GM12878 (cell line): Measurements from ENCODE around the gene PTTG1. TPM values are rescaled to one million over a fixed set of nuclear protein-coding genes. Genes with fewer than 3 reads are reported as not detected.

Experiments
- ATAC-seq: fragments of 200-7000 bp; cut with Tn5 transposase; 3 replicates; pipeline ENCODE4 v1.9.1; 2020; ENCODE audit warnings: mild to moderate bottlenecking, moderate library complexity
- BruUV-seq: library from RNA; stranded (reverse); fragments of 400-500 nt; replicated peaks from 2 replicates; lab custom pipeline; 2021; lab: Mats Ljungman, UMichigan
- CTCF ChIA-PET: fragments of 300-600 bp; sonication (Branson Sonifier 250); formaldehyde crosslinking; extraction: SDS; loops from one replicate; lab custom pipeline; 2021; ENCODE audit warnings: inconsistent platforms; lab: Yijun Ruan, JAX
- POLR2A ChIA-PET: fragments of 350-600 bp; formaldehyde crosslinking; extraction: SDS; loops from one replicate; lab custom pipeline; 2021; ENCODE audit warnings: inconsistent platforms; lab: Charles Lee
- RAD21 ChIA-PET: fragments of 300-600 bp; sonication (Branson Sonifier 250); formaldehyde crosslinking; loops from one replicate; lab custom pipeline; 2023; ENCODE audit warnings: antibody characterized with exemption; ENCODE audit not compliant: unreplicated experiment; lab: Charles Lee
- SMC1A ChIA-PET: fragments of 300-600 bp; sonication (Branson Sonifier 250); formaldehyde crosslinking; loops from one replicate; lab custom pipeline; 2023; ENCODE audit not compliant: unreplicated experiment, uncharacterized antibody; lab: Charles Lee
- DNase-seq: peaks from one replicate; pipeline ENCODE4 v3.0.0-alpha.2; 2011; ENCODE audit warnings: low read depth, low spot score
- FAIRE-seq: peaks from 3 replicates; lab custom pipeline; 2011; peaks lifted over from hg19 to GRCh38; lab: Jason Lieb, UNC
- H2AFZ ChIP-seq: 2 replicates; pipeline ENCODE4 v1.6.0; 2011; ENCODE audit warnings: low read depth, low read length, control low read depth; ENCODE audit not compliant: control insufficient read depth
- H3K27ac ChIP-seq: 2 replicates; pipeline ENCODE4 v1.5.1; 2011; ENCODE audit warnings: control low read depth; ENCODE audit not compliant: control insufficient read depth, insufficient read depth
- H3K27me3 ChIP-seq, 2 experiments: replicated peaks in 1 of 2; 2 replicates each; pipeline versions ENCODE4 v1.6.0 to v1.6.1; 2011; ENCODE audit warnings: low read length in 1 of 2; ENCODE audit not compliant: control insufficient read depth in 2 of 2, insufficient read depth in 2 of 2
- H3K36me3 ChIP-seq, 2 experiments: 2 replicates each; pipeline ENCODE4 v1.5.1; 2011; ENCODE audit warnings: low read length in 1 of 2; ENCODE audit not compliant: control insufficient read depth in 2 of 2, insufficient read depth in 2 of 2
- H3K4me1 ChIP-seq: 2 replicates; pipeline ENCODE4 v1.6.1; 2011; ENCODE audit warnings: mild to moderate bottlenecking, low read length, moderate library complexity, mixed read lengths; ENCODE audit not compliant: control insufficient read depth, insufficient read depth
- H3K4me2 ChIP-seq: 2 replicates; pipeline ENCODE4 v1.6.0; 2011; ENCODE audit warnings: control low read depth; ENCODE audit not compliant: control insufficient read depth, insufficient read depth
- H3K4me3 ChIP-seq: fragments of 200-600 bp; sonication (generic); 2 replicates; pipeline ENCODE4 v1.5.1; 2016
- H3K79me2 ChIP-seq: 2 replicates; pipeline ENCODE4 v1.6.0; 2011; ENCODE audit warnings: low read length; ENCODE audit not compliant: control insufficient read depth, insufficient read depth
- H3K9ac ChIP-seq: 2 replicates; pipeline ENCODE4 v1.8.0; 2011; ENCODE audit warnings: low read length, control low read depth, mixed read lengths; ENCODE audit not compliant: control insufficient read depth, insufficient read depth
- H3K9me3 ChIP-seq: replicated peaks from 3 replicates; pipeline ENCODE4 v1.5.1; 2011; ENCODE audit warnings: mild to moderate bottlenecking, low read length; ENCODE audit not compliant: control insufficient read depth, insufficient read depth
- H4K20me1 ChIP-seq: 2 replicates; pipeline ENCODE4 v1.6.0; 2011; ENCODE audit not compliant: control insufficient read depth, insufficient read depth
- BACH1 ChIP-seq: fragments of 450-650 bp; IDR thresholded peaks from 2 replicates; pipeline ENCODE4 v1.6.1; 2017; ENCODE audit warnings: mild to moderate bottlenecking, borderline replicate concordance
- CBX5 ChIP-seq: sonication (generic); IDR thresholded peaks from 2 replicates; pipeline ENCODE4 v1.6.1; 2016; ENCODE audit warnings: low read depth, moderate library complexity, mild to moderate bottlenecking, inconsistent platforms
- CHD4 ChIP-seq: fragments of 200-600 bp; sonication (generic); IDR thresholded peaks from 2 replicates; pipeline ENCODE4 v1.6.1; 2016; ENCODE audit warnings: mild to moderate bottlenecking
- FOS ChIP-seq: IDR thresholded peaks from 3 replicates; pipeline ENCODE4 v1.6.1; 2011; ENCODE audit warnings: borderline replicate concordance; ENCODE audit not compliant: insufficient read length; ENCODE audit errors: extremely low read depth
- GABPA ChIP-seq: IDR thresholded peaks from 2 replicates; pipeline ENCODE4 v1.6.1; 2014; ENCODE audit warnings: antibody characterized with exemption, low read depth, mild to moderate bottlenecking, inconsistent platforms
- MYB ChIP-seq: fragments of 150-350 bp; IDR thresholded peaks from 2 replicates; pipeline ENCODE4 v1.6.1; 2014; ENCODE audit warnings: mild to moderate bottlenecking, low read depth, low read length, borderline replicate concordance
- MYC ChIP-seq: IDR thresholded peaks from 2 replicates; pipeline ENCODE4 v1.6.1; 2011; ENCODE audit warnings: mild to moderate bottlenecking, low read length, moderate library complexity, inconsistent platforms; ENCODE audit not compliant: insufficient read depth, insufficient replicate concordance, insufficient read length, severe bottlenecking
- NBN ChIP-seq: fragments of 450-650 bp; IDR thresholded peaks from 2 replicates; pipeline ENCODE4 v1.6.1; 2016
- NFYB ChIP-seq: IDR thresholded peaks from 2 replicates; pipeline ENCODE4 v1.6.1; 2011; ENCODE audit warnings: low read depth, mild to moderate bottlenecking, low read length, improper control_type of control experiment, moderate library complexity; ENCODE audit not compliant: insufficient read depth
- POLR2AphosphoS2 ChIP-seq: IDR thresholded peaks from 2 replicates; pipeline ENCODE4 v1.6.1; 2011; ENCODE audit warnings: low read depth, mild to moderate bottlenecking, low read length, improper control_type of control experiment, moderate library complexity
- POLR2AphosphoS5 ChIP-seq: IDR thresholded peaks from 2 replicates; pipeline ENCODE4 v1.6.1; 2011; ENCODE audit warnings: mild to moderate bottlenecking, low read length, inconsistent platforms
- RAD51 ChIP-seq: fragments of 450-650 bp; IDR thresholded peaks from 2 replicates; pipeline ENCODE4 v1.6.1; 2016; ENCODE audit warnings: moderate library complexity, mild to moderate bottlenecking, inconsistent platforms
- RBBP5 ChIP-seq: fragments of 200-600 bp; sonication (generic); conservative IDR thresholded peaks from 2 replicates; pipeline ENCODE4 v1.6.1; 2016
- RUNX3 ChIP-seq: IDR thresholded peaks from 2 replicates; pipeline ENCODE4 v1.6.1; 2012; ENCODE audit warnings: low read length, inconsistent platforms
- SIX5 ChIP-seq: IDR thresholded peaks from 2 replicates; pipeline ENCODE4 v1.6.1; 2011; ENCODE audit warnings: mild to moderate bottlenecking, low read depth, low read length, moderate library complexity; ENCODE audit not compliant: severe bottlenecking
- SMAD5 ChIP-seq: IDR thresholded peaks from 2 replicates; pipeline ENCODE4 v1.6.1; 2016; ENCODE audit warnings: antibody characterized with exemption, low read depth
- SP1 ChIP-seq: IDR thresholded peaks from one replicate; pipeline ENCODE4 v1.6.1; 2011; ENCODE audit warnings: low read depth, low read length
- STAT1 ChIP-seq: fragments of 450-650 bp; conservative IDR thresholded peaks from 2 replicates; pipeline ENCODE4 v1.6.1; 2014; ENCODE audit warnings: antibody characterized with exemption, mild to moderate bottlenecking
- TCF7 ChIP-seq: IDR thresholded peaks from 2 replicates; pipeline ENCODE4 v1.6.1; 2014; ENCODE audit warnings: antibody characterized with exemption, borderline replicate concordance
- YY1 ChIP-seq: IDR thresholded peaks from 2 replicates; pipeline ENCODE4 v1.6.1; 2011; ENCODE audit warnings: low read depth, mild to moderate bottlenecking, low read length
- ZNF217 ChIP-seq: fragments of 450-650 bp; IDR thresholded peaks from 2 replicates; pipeline ENCODE4 v1.6.1; 2017; ENCODE audit warnings: antibody characterized with exemption, mild to moderate bottlenecking
- ZNF274 ChIP-seq: IDR thresholded peaks from one replicate; pipeline ENCODE4 v1.8.0; 2011; ENCODE audit not compliant: insufficient read length, insufficient read depth
- WGBS: methylation state at CpG from one replicate; pipeline ENCODE4 v1.1.6; 2016; ENCODE audit warnings: low lambda C conversion rate; ENCODE audit not compliant: insufficient replicate concordance, insufficient coverage; ENCODE audit errors: missing lambda C conversion rate; 5-methylcytosine and 5-hydroxymethylcytosine counted together
- in situ Hi-C: fragments of 300-500 bp; cut with MboI; formaldehyde crosslinking; loops from 9 replicates; pipeline ENCODE4 v1.14.3; 2018; ENCODE audit warnings: mixed read lengths
- intact Hi-C: fragments of 100-400 bp; cut with micrococcal nuclease; formaldehyde crosslinking; loops from one replicate; pipeline ENCODE4 v1.14.2; 2022; ENCODE audit not compliant: unreplicated experiment
- polyA plus RNA-seq, 11 experiments: library from polyadenylated mRNA; depleted of rRNA in 4 of 11; unstranded in 6 of 11; stranded (reverse) in 5 of 11; fragments of >200 nt; fragmentation: Nextera tagmentation in 4 of 11; fragmentation: Illumina TruSeq in 1 of 11; extraction: Ambion mirVana in 4 of 11; extraction: Trizol in 1 of 11; gene quantifications; 1 replicate in 1 of 11; 2 replicates in 10 of 11; pipeline versions ENCODE4 v1.2.1 to v1.2.3, GENCODE V29; 2011 to 2016; ENCODE audit warnings: inconsistent platforms in 2 of 11, missing spikeins in 2 of 11, low read depth in 1 of 11
- total RNA-seq, 4 experiments: library from RNA; depleted of rRNA in 3 of 4; stranded (reverse); fragments of >200 nt in 3 of 4; fragmentation: Illumina TruSeq in 1 of 4; extraction: Trizol in 1 of 4; gene quantifications; 2 replicates each; pipeline versions ENCODE4 v1.2.1 to v1.2.3, GENCODE V29; 2013 to 2021
- TF ChIP-seq, protein P1 (sequence below): IDR thresholded peaks from 2 replicates; pipeline ENCODE4 v1.6.1; 2012; ENCODE audit warnings: low read depth, low read length, improper control_type of control experiment
- TF ChIP-seq, protein P2 (sequence below): IDR thresholded peaks from 2 replicates; pipeline ENCODE4 v1.6.1; 2011; ENCODE audit warnings: mild to moderate bottlenecking, low read depth, low read length, moderate library complexity; ENCODE audit not compliant: insufficient replicate concordance

Gene PTTG1
- total and polyA plus RNA-seq, 10 of the 15 experiments (the other 5 are each of a cell fraction or from before 2014, with no cell fraction given) = 154 to 1,033 (median 377) TPM

DNA sequence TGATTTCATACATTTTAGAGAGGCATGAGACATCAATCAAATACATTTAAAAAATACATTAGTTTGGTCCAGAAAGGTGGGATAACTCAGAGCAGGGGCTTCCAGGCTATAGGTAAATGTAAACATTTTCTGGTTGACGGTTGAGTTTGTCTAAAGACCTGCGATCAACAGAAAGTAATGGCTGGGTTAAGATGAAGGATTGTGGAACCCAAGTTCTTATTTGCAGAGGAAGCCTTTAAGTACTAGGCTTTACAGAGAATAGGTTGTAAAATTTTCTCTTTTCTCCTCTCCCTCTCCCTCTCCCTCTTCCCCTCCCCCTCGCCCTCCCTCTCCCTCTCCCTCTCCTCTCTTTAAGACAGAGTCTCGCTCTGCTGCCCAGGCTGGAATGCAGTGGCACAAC is 50.8 kb downstream of the PTTG1 start:
- H3K9ac ChIP-seq = peak overlapping the region; percentile 91
- 64% methylated on average over 3 of the region's 4 CpGs for WGBS
- FAIRE-seq = no peak
- ChIA-PET RAD21 (interaction anchor here (1.5 to 3.8 kb wide), 2 partner anchors 31 to 34 kb away, joined by 7 to 58 read pairs; no protein-coding TSS in a partner anchor), CTCF (interaction anchor here (1.3 to 14.2 kb wide), 3 partner anchors 11 to 35 kb away, joined by 6 to 209 read pairs (median 29); no protein-coding TSS in a partner anchor), SMC1A (interaction anchor here (0.9 to 14.2 kb wide), 9 partner anchors 13 to 52 kb away, joined by 3 to 219 read pairs (median 15); partner anchors contain the start of gene PTTG1), POLR2A (interaction anchor here (1.1 to 3.8 kb wide), 5 partner anchors 13 to 51 kb away, joined by 5 to 26 read pairs (median 7); partner anchors contain the start of gene PTTG1)
- no peak for ATAC-seq
- no peak for TF ChIP-seq YY1
- peak; percentile 18; the same call in 1 of the 2 replicates for TF ChIP-seq BACH1
- no peak for TF ChIP-seq RAD51
- TF ChIP-seq SMAD5 = no peak
- TF ChIP-seq RBBP5 = no peak
- TF ChIP-seq POLR2AphosphoS2 = peak; percentile 72; the same call in 1 of the 2 replicates
- TF ChIP-seq STAT1 = no peak
- no peak for TF ChIP-seq FOS
- no peak for TF ChIP-seq RUNX3
- TF ChIP-seq, protein P1, sequence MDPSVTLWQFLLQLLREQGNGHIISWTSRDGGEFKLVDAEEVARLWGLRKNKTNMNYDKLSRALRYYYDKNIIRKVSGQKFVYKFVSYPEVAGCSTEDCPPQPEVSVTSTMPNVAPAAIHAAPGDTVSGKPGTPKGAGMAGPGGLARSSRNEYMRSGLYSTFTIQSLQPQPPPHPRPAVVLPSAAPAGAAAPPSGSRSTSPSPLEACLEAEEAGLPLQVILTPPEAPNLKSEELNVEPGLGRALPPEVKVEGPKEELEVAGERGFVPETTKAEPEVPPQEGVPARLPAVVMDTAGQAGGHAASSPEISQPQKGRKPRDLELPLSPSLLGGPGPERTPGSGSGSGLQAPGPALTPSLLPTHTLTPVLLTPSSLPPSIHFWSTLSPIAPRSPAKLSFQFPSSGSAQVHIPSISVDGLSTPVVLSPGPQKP = no peak
- no peak for TF ChIP-seq ZNF274
- TF ChIP-seq NFYB = no peak
- TF ChIP-seq, protein P2, sequence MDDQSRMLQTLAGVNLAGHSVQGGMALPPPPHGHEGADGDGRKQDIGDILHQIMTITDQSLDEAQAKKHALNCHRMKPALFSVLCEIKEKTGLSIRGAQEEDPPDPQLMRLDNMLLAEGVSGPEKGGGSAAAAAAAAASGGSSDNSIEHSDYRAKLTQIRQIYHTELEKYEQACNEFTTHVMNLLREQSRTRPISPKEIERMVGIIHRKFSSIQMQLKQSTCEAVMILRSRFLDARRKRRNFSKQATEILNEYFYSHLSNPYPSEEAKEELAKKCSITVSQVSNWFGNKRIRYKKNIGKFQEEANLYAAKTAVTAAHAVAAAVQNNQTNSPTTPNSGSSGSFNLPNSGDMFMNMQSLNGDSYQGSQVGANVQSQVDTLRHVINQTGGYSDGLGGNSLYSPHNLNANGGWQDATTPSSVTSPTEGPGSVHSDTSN = no peak
- TF ChIP-seq NBN = no peak
- TF ChIP-seq CHD4 = no peak
- TF ChIP-seq ZNF217 = no peak
- no peak for TF ChIP-seq MYC
- no peak for TF ChIP-seq CBX5
- no peak for TF ChIP-seq MYB
- TF ChIP-seq TCF7 = no peak
- no peak for TF ChIP-seq GABPA
- no peak for TF ChIP-seq SIX5
- no peak for TF ChIP-seq SP1
- TF ChIP-seq POLR2AphosphoS5 = peak; percentile 18; the same call in 1 of the 2 replicates
- peak overlapping the region; percentile 96 for H3K27ac ChIP-seq
- peak overlapping the region; percentile 88 for H3K4me3 ChIP-seq
- H2AFZ ChIP-seq = no peak overlapping the region
- H4K20me1 ChIP-seq = peaks cover 19% of the 10 kb centered on the region
- H3K27me3 ChIP-seq = no peaks in the 10 kb centered on the region
- H3K4me1 ChIP-seq = peaks cover 18% of the 10 kb centered on the region
- H3K9me3 ChIP-seq = no peaks in the 10 kb centered on the region
- peaks cover 3 to 36% of the 10 kb centered on the region in 2 experiments for H3K36me3 ChIP-seq
- intact Hi-C loops (no loop called here), in situ Hi-C loops (no loop called here)
- peak overlapping the region; percentile 70; the same call in 1 of the 2 replicates for H3K4me2 ChIP-seq
- peaks cover 98% of the 10 kb centered on the region for H3K79me2 ChIP-seq
- no peak for DNase-seq
- BruUV-seq = no TSS peak
